OCI-LY3 (cell line): ENCODE measurements around the gene CTRB2.

ENCODE experiments used
- CTCF ChIP-seq: fragments of 200-600, 300-600 bp; sonication (generic); IDR thresholded peaks from 2 replicates; pipeline ENCODE4 v1.5.1; 2014; ENCODE audit warnings: antibody characterized with exemption, low read length, low read depth
- EZH2phosphoT487 ChIP-seq: fragments of 200-600 bp; shearing (Covaris generic); IDR thresholded peaks from 2 replicates; pipeline ENCODE4 v1.6.1; 2018; ENCODE audit warnings: antibody characterized with exemption, mixed run types, low read depth

DNA sequence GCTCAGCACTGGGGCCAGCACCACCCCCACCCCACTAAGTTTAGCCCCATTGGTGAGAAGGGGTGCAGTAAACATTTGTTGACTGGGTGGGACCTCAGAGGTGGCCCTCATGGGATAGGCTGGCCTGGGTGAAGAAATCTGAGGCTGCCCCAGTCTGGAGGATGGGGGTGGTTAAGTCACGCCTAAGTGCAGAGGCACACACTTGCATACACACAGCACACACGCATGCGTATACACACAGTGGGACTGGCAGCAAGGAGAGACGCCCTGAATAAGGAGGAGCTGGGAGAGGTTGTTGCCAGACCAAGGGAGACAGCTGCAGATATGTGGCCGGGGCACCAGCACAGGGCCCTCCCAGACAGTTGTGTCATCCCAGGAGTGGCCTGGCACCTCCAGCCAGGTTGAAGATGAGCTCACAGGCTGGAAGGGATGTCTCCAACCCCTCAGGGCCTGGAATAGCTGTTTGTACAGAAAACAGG, 47.4 kb upstream of the CTRB2 start:
- TF ChIP-seq CTCF, result no peak
- TF ChIP-seq EZH2phosphoT487, result no peak
